GM12873 (cell line): ENCODE results near the gene HMGB4.

ENCODE experiments used
- CTCF ChIP-seq: IDR thresholded peaks from 2 replicates; pipeline ENCODE4 v1.5.1; 2012; ENCODE audit warnings: low read depth, mild to moderate bottlenecking, moderate library complexity, low read length, control low read depth; ENCODE audit not compliant: insufficient read depth; ENCODE audit errors: missing control alignments

The HMGB4 gene

DNA sequence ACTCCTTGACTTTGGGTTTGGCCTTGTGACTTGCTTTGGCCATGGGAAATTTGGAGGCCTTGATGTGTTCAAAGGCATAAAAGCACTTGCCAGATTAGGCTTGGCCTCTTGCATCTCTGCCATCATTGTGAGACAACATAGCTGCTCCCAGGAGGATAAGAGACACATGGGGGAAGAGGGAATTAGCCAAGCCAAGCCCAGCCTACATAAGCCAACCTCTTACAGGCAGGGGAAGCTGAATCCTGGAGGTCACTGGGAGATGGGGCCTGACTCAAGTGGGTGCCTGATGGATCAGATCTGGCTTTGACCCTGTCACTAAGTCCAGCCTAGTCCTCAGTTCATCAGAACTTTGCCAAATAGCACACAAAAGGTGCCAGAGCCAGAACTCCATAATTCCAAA is 37.6 kb upstream of the HMGB4 start:
- no peak for TF ChIP-seq CTCF

DNA sequence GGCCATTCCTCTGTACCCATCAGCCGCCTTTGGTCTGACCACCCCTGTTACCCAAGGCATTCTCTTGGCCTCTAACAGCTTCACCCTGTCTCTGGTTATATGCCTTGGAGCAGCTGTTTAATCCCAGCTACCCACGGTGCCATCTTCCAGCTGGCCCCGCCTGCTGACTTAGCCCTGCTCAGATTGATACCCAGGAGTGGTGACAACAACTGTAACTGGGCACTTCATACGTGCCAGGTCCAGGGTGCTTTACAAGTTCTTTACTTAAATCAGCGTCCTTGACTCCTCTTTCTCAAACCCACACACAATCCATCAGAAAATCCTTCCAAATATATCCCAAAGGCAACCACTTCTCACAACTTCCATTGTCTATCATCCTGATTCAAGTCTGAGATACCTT is 37.2 kb upstream of the HMGB4 start:
- TF ChIP-seq CTCF = no peak

GRCh38 chr1:33828059-33828458 is 35.8 kb upstream of the HMGB4 start:
- TF ChIP-seq CTCF = no peak

DNA sequence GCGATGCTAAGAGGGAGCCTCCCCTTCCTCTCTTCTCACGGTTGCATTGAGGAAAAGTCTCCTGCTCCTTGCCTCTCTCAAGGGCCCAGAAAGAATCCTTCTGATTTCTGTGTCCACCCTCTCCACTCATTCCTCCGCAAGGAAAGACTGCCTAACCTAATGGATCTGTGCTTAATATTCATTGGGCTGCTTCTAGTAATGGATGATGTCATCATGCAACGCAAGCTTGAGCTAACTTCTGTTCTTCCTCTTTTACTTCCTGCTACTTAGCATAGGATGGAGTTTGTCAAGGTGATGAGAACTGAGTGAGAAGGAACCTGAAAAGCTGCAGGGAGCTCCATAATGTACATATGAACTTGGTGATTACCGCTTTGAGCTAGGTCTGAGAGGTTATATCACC is 35.2 kb upstream of the HMGB4 start:
- TF ChIP-seq CTCF = no peak

DNA sequence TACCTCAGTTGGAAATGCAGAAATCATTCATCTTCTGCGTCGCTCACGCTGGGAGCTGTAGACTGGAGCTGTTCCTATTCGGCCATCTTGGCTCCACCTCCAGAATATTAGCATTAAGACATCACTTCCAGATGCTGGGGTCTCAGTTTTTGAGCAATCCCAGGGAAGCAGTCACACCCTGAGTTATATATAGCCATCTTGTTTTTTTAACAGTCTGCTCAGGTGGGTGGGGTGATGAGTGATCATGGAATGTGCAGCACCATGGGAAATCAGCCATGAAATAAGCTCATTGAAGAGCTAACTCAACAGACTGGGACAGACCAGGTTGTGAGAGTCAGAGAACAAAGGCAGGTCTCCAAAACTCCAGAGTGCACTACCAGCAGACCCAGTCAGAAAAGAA is 27.0 kb upstream of the HMGB4 start:
- TF ChIP-seq CTCF = no peak

DNA sequence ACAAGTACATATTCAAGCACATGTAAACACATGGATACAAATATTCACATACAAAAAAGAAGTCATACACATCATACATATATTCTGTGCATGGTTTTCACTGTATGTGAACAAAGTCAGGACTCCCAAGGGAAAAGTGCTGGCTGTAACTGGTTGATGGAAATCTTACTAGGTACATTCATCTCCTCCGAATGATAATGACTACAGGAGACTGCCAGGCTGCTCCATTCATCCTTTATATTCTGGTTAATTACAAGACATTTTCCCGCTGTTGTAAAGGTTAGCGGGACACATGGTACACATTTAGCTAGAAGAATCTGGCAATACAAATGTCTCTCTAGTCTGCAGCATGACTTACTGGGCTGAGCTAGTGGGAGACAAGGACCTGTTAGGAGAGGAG is 26.2 kb upstream of the HMGB4 start:
- no peak for TF ChIP-seq CTCF

GRCh38 chr1:33841494-33841893 is 22.4 kb upstream of the HMGB4 start:
- TF ChIP-seq CTCF = no peak

DNA sequence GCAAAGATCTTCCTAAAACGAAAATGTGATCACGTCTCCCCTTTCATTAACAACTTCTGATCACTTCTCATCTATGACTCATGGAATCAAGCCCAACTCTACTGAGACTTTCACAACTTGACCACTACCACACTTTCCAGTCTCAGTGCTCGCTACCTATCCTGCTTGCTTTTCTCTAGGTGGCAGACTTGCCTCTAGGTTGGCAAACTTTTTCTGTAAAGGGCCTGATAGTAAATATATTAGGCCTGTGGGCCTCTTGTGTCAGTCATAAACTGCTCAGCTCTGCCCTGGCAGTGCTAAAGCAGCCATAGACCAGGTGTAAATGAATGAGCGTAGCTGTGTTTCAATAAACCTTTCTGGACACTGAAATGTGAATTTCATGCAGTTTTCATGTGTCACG is 21.5 kb upstream of the HMGB4 start:
- no peak for TF ChIP-seq CTCF
